Stomach (tissue), 9 donors: ENCODE results near the gene POLR3E. TPM values are rescaled to one million over a fixed set of nuclear protein-coding genes. Genes with fewer than 3 reads are reported as not detected.
A peak's percentile ranks its signal among the peaks of the same experiment; 100 is the strongest.

Experiments used
- DNase-seq, 2 donors: peaks; one replicate each; pipeline versions ENCODE4 v3.0.0 to v3.0.0-alpha.2; 2013 to 2019
- H3K27ac ChIP-seq, 5 donors: fragments of 200-600 bp in 4 of 5; sonication (generic) in 4 of 5; one replicate each; pipeline ENCODE4 v1.5.1; 2013 to 2019; ENCODE audit warnings: mild to moderate bottlenecking in 1 of 5, moderate library complexity in 1 of 5
- H3K27me3 ChIP-seq, 3 donors: fragments of 200-600 bp; sonication (generic); one replicate each; pipeline ENCODE4 v1.5.1; 2017 to 2019; ENCODE audit warnings: mixed run types in 1 of 3
- H3K36me3 ChIP-seq, 4 donors: fragments of 200-600 bp; sonication (generic); 1 replicate in 3 of 4; 2 replicates in 1 of 4; pipeline ENCODE4 v1.5.1; 2016 to 2019
- H3K4me1 ChIP-seq, 4 donors: fragments of 200-600 bp; sonication (generic); one replicate each; pipeline ENCODE4 v1.5.1; 2016 to 2019
- H3K4me3 ChIP-seq, 4 donors: fragments of 200-600 bp; sonication (generic) in 3 of 4; one replicate each; pipeline ENCODE4 v1.5.1; 2016 to 2019; ENCODE audit warnings: mild to moderate bottlenecking in 1 of 4
- H3K9me3 ChIP-seq, 4 donors: fragments of 200-600 bp; sonication (generic); one replicate each; pipeline ENCODE4 v1.5.1; 2016 to 2019
- CTCF ChIP-seq, 7 experiments: fragments of 450-650 bp in 4 of 7; fragments of 200-600 bp in 3 of 7; sonication (generic) in 3 of 7; IDR thresholded peaks; one replicate each; pipeline ENCODE4 v1.5.1; 2016 to 2019; ENCODE audit warnings: antibody characterized with exemption in 7 of 7, control low read depth in 2 of 7, mild to moderate bottlenecking in 1 of 7
- EP300 ChIP-seq: sonication (generic); formaldehyde crosslinking; IDR thresholded peaks from one replicate; pipeline ENCODE4 v1.6.1; 2017; ENCODE audit warnings: antibody characterized with exemption
- POLR2A ChIP-seq, 4 donors: fragments of 450-650 bp; IDR thresholded peaks; one replicate each; pipeline ENCODE4 v1.6.1; 2016; ENCODE audit warnings: antibody characterized with exemption in 4 of 4, control low read depth in 2 of 4, mild to moderate bottlenecking in 1 of 4, moderate library complexity in 1 of 4
- POLR2AphosphoS5 ChIP-seq, 3 donors: sonication (generic); formaldehyde crosslinking; IDR thresholded peaks; one replicate each; pipeline ENCODE4 v1.6.1; 2016; ENCODE audit warnings: antibody characterized with exemption in 3 of 3
- WGBS, 5 donors: extraction: QIAGEN DNeasy Blood & Tissue Kit in 3 of 5; methylation state at CpG; one replicate each; pipeline versions ENCODE4 v1.1.5 to v1.1.7; 2013 to 2018; 5-methylcytosine and 5-hydroxymethylcytosine counted together
- intact Hi-C: fragments of 100-400 bp; cut with DNase I; formaldehyde crosslinking; loops from one replicate; pipeline ENCODE4 v1.15.1; 2023; ENCODE audit warnings: low total_unique reads
- polyA plus RNA-seq, 3 donors: library from polyadenylated mRNA; stranded (reverse); fragments of 200-250 nt; gene quantifications; one replicate each; pipeline ENCODE4 v1.2.3, GENCODE V29; 2013
- total RNA-seq, 5 donors: library from RNA; depleted of rRNA; stranded (reverse); fragments of >200 nt; gene quantifications; one replicate each; pipeline versions ENCODE4 v1.1.0 to v1.2.3, GENCODE V29; 2014 to 2016
- donor health status: healthy with polysubstance abuse.
- donor health status: Bipolar disorder and iron deficiency.
- donor health status: healthy.

POLR3E gene
- total and polyA plus RNA-seq, 8 donors, result 13.1 to 99.1 (median 51.9) TPM

- Histone ChIP-seq H3K9me3 (no peaks in the 10 kb centered on the region), H3K4me1 (peaks cover 4 to 50% (median 12%) of the 10 kb centered on the region in 4 donors), H3K36me3 (peaks cover 0 to 19% (median 14%) of the 10 kb centered on the region in 4 donors), H3K27me3 (no peaks in the 10 kb centered on the region), H3K27ac (peak overlapping the region in 4 of 5 donors; percentile 39 to 59 (median 46)), H3K4me3 (no peak overlapping the region)
- WGBS, 5 donors, result 67 to 86% (median 76%) methylated on average over 1 of the region's 1 CpG
- TF ChIP-seq POLR2AphosphoS5 (IDR thresholded peaks at IDR 0.05) (no peak), POLR2A (IDR thresholded peaks at IDR 0.05) (no peak), CTCF (IDR thresholded peaks at IDR 0.05) (no peak), EP300 (no peak)
- intact Hi-C loops, result no loop called here
- peak in 1 of 2 donors; percentile 37 for DNase-seq
Observed at GRCh38 chr16:22358000-22358399, 60.8 kb downstream of the POLR3E start.

GRCh38 chr16:22359679-22360078, 62.5 kb downstream of the POLR3E start:
- TF ChIP-seq POLR2AphosphoS5 (IDR thresholded peaks at IDR 0.05), result no peak
- no peak for TF ChIP-seq EP300
- no peak for TF ChIP-seq POLR2A (IDR thresholded peaks at IDR 0.05)
- TF ChIP-seq CTCF (IDR thresholded peaks at IDR 0.05), result no peak
- peaks cover 0 to 35% (median 3%) of the 10 kb centered on the region in 4 donors for H3K4me1 ChIP-seq
- intact Hi-C loops, result no loop called here
- H3K27ac ChIP-seq, result no peak overlapping the region
- H3K9me3 ChIP-seq, result no peaks in the 10 kb centered on the region
- no peaks in the 10 kb centered on the region for H3K27me3 ChIP-seq
- no peak for DNase-seq
- peaks cover 12 to 35% (median 29%) of the 10 kb centered on the region in 4 donors for H3K36me3 ChIP-seq
- H3K4me3 ChIP-seq, result no peak overlapping the region

GRCh38 chr16:22360963-22361659, 63.9 kb downstream of the POLR3E start:
- 78 to 85% (median 82%) methylated on average over 8 of the region's 8 CpGs for whole genome bisulfite sequencing, 5 donors
- TF ChIP-seq POLR2A (IDR thresholded peaks at IDR 0.05) (no peak), EP300 (no peak), POLR2AphosphoS5 (IDR thresholded peaks at IDR 0.05) (no peak), CTCF (IDR thresholded peaks at IDR 0.05) (no peak)
- DNase-seq, result no peak
- H3K36me3 ChIP-seq, result peaks cover 15 to 39% (median 32%) of the 10 kb centered on the region in 4 donors
- no peak overlapping the region for H3K4me3 ChIP-seq
- H3K27ac ChIP-seq, result peak overlapping the region in 1 of 5 donors; percentile 4
- H3K9me3 ChIP-seq, result no peaks in the 10 kb centered on the region
- peaks cover 0 to 46% (median 5%) of the 10 kb centered on the region in 4 donors for H3K4me1 ChIP-seq
- no peaks in the 10 kb centered on the region for H3K27me3 ChIP-seq
- intact Hi-C loops, result no loop called here

GRCh38 chr16:22364241-22364640, 67.0 kb downstream of the POLR3E start:
- intact Hi-C loops, result no loop called here
- H3K27me3 ChIP-seq, result no peaks in the 10 kb centered on the region
- H3K36me3 ChIP-seq, result peaks cover 15 to 36% (median 31%) of the 10 kb centered on the region in 4 donors
- peaks cover 9 to 53% (median 27%) of the 10 kb centered on the region in 4 donors for H3K4me1 ChIP-seq
- TF ChIP-seq CTCF (IDR thresholded peaks at IDR 0.05) (no peak), EP300 (no peak), POLR2AphosphoS5 (IDR thresholded peaks at IDR 0.05) (no peak), POLR2A (IDR thresholded peaks at IDR 0.05) (no peak)
- H3K9me3 ChIP-seq, result no peaks in the 10 kb centered on the region
- no peak for DNase-seq
- H3K4me3 ChIP-seq, result no peak overlapping the region
- no peak overlapping the region for H3K27ac ChIP-seq
- WGBS, 5 donors, result 87 to 97% (median 93%) methylated on average over 2 of the region's 2 CpGs
